ENCODE results near the gene ISG20. TPM values are rescaled to one million over a fixed set of nuclear protein-coding genes. Genes with fewer than 3 reads are reported as not detected.

Gene ISG20
- total and polyA plus RNA-seq, 2 donors = 75.1 to 272 TPM

DNA sequence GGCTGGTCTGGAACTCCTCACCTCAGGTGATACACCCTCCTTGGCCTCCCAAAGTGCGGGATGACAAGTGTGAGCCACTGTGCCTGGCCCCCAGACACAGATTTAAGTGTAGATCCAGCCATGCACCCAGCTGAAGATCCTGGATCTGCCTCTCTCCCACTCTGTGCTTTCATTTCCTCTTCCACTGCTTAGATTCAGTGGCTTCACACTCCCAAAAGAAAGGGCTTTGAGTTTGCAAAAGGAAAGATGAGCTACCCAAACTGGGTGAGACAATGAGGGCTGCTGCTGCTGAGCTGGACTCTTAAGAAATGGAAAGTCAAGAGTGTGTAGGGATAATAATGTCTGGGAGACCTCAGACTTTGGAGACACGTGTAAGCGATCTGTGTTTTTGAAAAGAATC, 45.5 kb downstream of the ISG20 start:
- peaks cover 0 to 4% of the 10 kb centered on the region in 2 donors for H3K27me3 ChIP-seq (ENCODE audit: control insufficient read depth in 2 of 2, insufficient read depth in 1 of 2, low read length in 1 of 2)
- DNase-seq (ENCODE audit: low read depth in 6 of 9, low spot score in 9 of 9) = no peak
- 64% methylated on average over 3 of the region's 3 CpGs for WGBS

DNA sequence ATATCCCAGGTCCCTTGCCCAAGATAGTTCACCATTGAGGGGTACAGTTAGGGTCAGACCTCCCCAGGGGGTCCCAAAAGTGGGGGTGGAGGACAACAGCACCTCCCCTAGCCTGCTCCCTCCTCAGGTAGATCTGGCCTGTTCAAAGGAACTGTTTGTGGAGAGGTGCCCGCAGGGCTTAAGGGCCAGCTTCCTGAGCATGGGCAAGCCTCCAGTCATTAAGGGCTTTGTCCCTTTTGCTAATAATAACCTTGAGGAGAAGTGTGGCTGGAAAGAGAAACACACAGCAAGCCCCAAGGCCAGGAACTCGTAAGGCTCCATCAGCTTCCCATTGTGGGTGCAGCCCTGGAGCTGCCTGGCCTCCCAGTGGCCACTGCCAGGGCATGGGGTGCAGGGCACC, 47.4 kb downstream of the ISG20 start:
- WGBS = 82% methylated on average over 2 of the region's 2 CpGs

More for the DNA sequence above, 45.5 kb downstream of the ISG20 start:
- Histone ChIP-seq H3K9me3 (ENCODE audit: control insufficient read depth in 2 of 2, insufficient read depth in 1 of 2, low read length in 1 of 2) (no peaks in the 10 kb centered on the region), H3K36me3 (ENCODE audit: control insufficient read depth in 2 of 2, insufficient read depth in 2 of 2, low read length in 1 of 2) (no peaks in the 10 kb centered on the region), H3K4me3 (ENCODE audit: low read length in 2 of 2) (no peak overlapping the region), H3K4me1 (ENCODE audit: control insufficient read depth in 2 of 2, insufficient read depth in 2 of 2, low read length in 2 of 2) (no peaks in the 10 kb centered on the region), H3K27ac (ENCODE audit: low read depth in 1 of 2, low read length in 1 of 2) (no peak overlapping the region)

DNA sequence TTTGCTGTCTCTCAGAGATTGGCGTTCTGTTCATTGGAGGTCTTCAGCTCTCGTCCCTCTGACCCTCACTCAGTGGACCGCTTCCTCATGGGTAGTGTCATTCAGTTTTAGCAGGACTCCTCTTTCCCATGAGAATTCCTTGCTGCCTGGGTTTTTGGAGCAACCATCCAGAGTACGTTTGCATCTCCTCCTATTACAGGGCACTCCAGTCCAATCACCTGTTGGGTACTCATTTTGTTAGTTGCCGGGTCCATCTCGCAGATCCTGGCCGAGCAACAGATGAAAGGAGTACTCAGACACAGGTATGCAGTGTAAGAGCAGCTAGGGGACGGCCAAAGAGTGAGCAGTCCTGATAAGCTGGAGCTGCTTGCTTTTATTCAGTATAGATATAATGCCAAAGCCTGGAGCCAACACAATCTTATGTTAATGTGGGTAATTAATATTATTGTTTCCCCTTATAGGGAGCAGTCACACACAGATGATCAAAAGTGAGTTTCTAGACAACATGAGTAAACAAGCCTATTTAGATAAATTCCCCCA, 49.6 kb downstream of the ISG20 start:
- Histone ChIP-seq H3K9me3 (ENCODE audit: control insufficient read depth in 2 of 2, insufficient read depth in 1 of 2, low read length in 1 of 2) (no peaks in the 10 kb centered on the region), H3K4me1 (ENCODE audit: control insufficient read depth in 2 of 2, insufficient read depth in 2 of 2, low read length in 2 of 2) (no peaks in the 10 kb centered on the region), H3K4me3 (ENCODE audit: low read length in 2 of 2) (no peak overlapping the region), H3K27me3 (ENCODE audit: control insufficient read depth in 2 of 2, insufficient read depth in 1 of 2, low read length in 1 of 2) (peaks cover 0 to 4% of the 10 kb centered on the region in 2 donors), H3K36me3 (ENCODE audit: control insufficient read depth in 2 of 2, insufficient read depth in 2 of 2, low read length in 1 of 2) (no peaks in the 10 kb centered on the region), H3K27ac (ENCODE audit: low read depth in 1 of 2, low read length in 1 of 2) (no peak overlapping the region)
- DNase-seq (ENCODE audit: low read depth in 6 of 9, low spot score in 9 of 9) = no peak
- WGBS = 93% methylated on average over 8 of the region's 8 CpGs

More for the DNA sequence above, 47.4 kb downstream of the ISG20 start:
- Histone ChIP-seq H3K4me3 (ENCODE audit: low read length in 2 of 2) (no peak overlapping the region), H3K4me1 (ENCODE audit: control insufficient read depth in 2 of 2, insufficient read depth in 2 of 2, low read length in 2 of 2) (no peaks in the 10 kb centered on the region), H3K9me3 (ENCODE audit: control insufficient read depth in 2 of 2, insufficient read depth in 1 of 2, low read length in 1 of 2) (no peaks in the 10 kb centered on the region), H3K27me3 (ENCODE audit: control insufficient read depth in 2 of 2, insufficient read depth in 1 of 2, low read length in 1 of 2) (peaks cover 0 to 4% of the 10 kb centered on the region in 2 donors), H3K36me3 (ENCODE audit: control insufficient read depth in 2 of 2, insufficient read depth in 2 of 2, low read length in 1 of 2) (no peaks in the 10 kb centered on the region), H3K27ac (ENCODE audit: low read depth in 1 of 2, low read length in 1 of 2) (no peak overlapping the region)
- DNase-seq (ENCODE audit: low read depth in 6 of 9, low spot score in 9 of 9) = no peak

DNA sequence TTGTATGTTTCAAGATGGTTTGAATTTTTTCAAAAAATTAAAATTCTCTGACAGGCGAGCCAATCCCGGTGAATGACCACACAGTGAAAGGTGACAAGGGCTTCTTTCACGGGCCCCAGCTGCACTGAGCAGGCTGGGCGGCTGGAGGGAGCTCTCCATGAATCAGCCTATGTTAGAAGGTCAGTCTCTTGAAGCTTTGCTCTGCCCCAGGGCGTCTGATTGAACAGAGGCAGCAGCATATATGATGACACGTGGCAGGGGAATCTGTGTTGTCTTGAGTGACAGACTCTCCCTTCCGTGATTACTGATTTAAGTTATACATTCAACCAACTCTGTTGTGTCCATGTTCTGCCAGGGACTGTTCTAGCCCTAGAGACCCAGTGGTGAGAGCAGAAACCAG, 51.5 kb downstream of the ISG20 start:
- WGBS = 94% methylated on average over 7 of the region's 7 CpGs
- no peak for DNase-seq (ENCODE audit: low read depth in 6 of 9, low spot score in 9 of 9)
- Histone ChIP-seq H3K36me3 (ENCODE audit: control insufficient read depth in 2 of 2, insufficient read depth in 2 of 2, low read length in 1 of 2) (no peaks in the 10 kb centered on the region), H3K4me3 (ENCODE audit: low read length in 2 of 2) (no peak overlapping the region), H3K9me3 (ENCODE audit: control insufficient read depth in 2 of 2, insufficient read depth in 1 of 2, low read length in 1 of 2) (no peaks in the 10 kb centered on the region), H3K4me1 (ENCODE audit: control insufficient read depth in 2 of 2, insufficient read depth in 2 of 2, low read length in 2 of 2) (no peaks in the 10 kb centered on the region), H3K27me3 (ENCODE audit: control insufficient read depth in 2 of 2, insufficient read depth in 1 of 2, low read length in 1 of 2) (peaks cover 0 to 2% of the 10 kb centered on the region in 2 donors), H3K27ac (ENCODE audit: low read depth in 1 of 2, low read length in 1 of 2) (no peak overlapping the region)

DNA sequence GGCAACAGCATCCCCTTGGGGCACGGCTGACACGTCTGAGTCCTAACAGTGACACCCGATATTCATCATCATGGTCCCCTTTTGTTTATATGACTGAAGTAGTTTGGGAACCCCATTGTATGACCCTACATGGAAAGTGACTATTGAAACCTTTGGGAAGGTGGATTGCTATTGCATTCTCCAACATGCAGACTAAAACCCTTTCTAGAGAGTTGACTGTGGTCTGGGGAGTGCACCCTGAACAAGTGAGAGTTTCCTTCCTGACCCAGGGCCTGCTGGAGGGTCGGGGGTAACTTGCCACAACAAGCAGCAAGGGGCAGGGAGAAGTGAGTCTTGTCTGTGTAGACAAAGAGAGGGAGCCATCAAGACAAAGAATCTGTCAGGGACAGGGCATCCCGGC, 54.4 kb downstream of the ISG20 start:
- 76% methylated on average over 5 of the region's 5 CpGs for WGBS
- H3K27ac ChIP-seq (ENCODE audit: low read depth in 1 of 2, low read length in 1 of 2) = no peak overlapping the region

DNA sequence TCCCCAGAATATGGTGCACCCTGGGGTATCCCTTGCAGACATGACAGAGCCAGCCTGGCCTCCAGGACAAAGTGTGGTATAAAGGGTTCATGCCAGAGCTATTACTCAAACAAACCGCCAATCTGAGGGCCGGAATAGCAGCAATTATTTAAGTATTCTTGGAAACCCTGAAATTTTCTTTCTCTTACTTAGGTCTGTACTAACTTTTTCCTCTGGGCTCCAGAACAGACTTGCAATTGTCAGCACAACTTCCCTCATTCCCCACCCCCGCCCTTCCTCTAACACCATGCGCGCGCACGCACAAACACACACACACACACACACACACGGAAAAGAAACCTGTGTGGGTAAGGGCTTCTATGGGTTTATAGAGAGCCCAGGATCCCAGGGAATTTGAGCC, 56.3 kb downstream of the ISG20 start:
- Histone ChIP-seq H3K4me3 (ENCODE audit: low read length in 2 of 2) (no peak overlapping the region), H3K27me3 (ENCODE audit: control insufficient read depth in 2 of 2, insufficient read depth in 1 of 2, low read length in 1 of 2) (peaks cover 0 to 6% of the 10 kb centered on the region in 2 donors), H3K27ac (ENCODE audit: low read depth in 1 of 2, low read length in 1 of 2) (no peak overlapping the region), H3K9me3 (ENCODE audit: control insufficient read depth in 2 of 2, insufficient read depth in 1 of 2, low read length in 1 of 2) (no peaks in the 10 kb centered on the region), H3K4me1 (ENCODE audit: control insufficient read depth in 2 of 2, insufficient read depth in 2 of 2, low read length in 2 of 2) (no peaks in the 10 kb centered on the region), H3K36me3 (ENCODE audit: control insufficient read depth in 2 of 2, insufficient read depth in 2 of 2, low read length in 1 of 2) (no peaks in the 10 kb centered on the region)
- 92% methylated on average over 8 of the region's 8 CpGs for WGBS
- DNase-seq (ENCODE audit: low read depth in 6 of 9, low spot score in 9 of 9) = no peak

More for the DNA sequence above, 54.4 kb downstream of the ISG20 start:
- Histone ChIP-seq H3K9me3 (ENCODE audit: control insufficient read depth in 2 of 2, insufficient read depth in 1 of 2, low read length in 1 of 2) (no peaks in the 10 kb centered on the region), H3K27me3 (ENCODE audit: control insufficient read depth in 2 of 2, insufficient read depth in 1 of 2, low read length in 1 of 2) (no peaks in the 10 kb centered on the region), H3K36me3 (ENCODE audit: control insufficient read depth in 2 of 2, insufficient read depth in 2 of 2, low read length in 1 of 2) (no peaks in the 10 kb centered on the region), H3K4me1 (ENCODE audit: control insufficient read depth in 2 of 2, insufficient read depth in 2 of 2, low read length in 2 of 2) (no peaks in the 10 kb centered on the region), H3K4me3 (ENCODE audit: low read length in 2 of 2) (no peak overlapping the region)
- no peak for DNase-seq (ENCODE audit: low read depth in 6 of 9, low spot score in 9 of 9)

DNA sequence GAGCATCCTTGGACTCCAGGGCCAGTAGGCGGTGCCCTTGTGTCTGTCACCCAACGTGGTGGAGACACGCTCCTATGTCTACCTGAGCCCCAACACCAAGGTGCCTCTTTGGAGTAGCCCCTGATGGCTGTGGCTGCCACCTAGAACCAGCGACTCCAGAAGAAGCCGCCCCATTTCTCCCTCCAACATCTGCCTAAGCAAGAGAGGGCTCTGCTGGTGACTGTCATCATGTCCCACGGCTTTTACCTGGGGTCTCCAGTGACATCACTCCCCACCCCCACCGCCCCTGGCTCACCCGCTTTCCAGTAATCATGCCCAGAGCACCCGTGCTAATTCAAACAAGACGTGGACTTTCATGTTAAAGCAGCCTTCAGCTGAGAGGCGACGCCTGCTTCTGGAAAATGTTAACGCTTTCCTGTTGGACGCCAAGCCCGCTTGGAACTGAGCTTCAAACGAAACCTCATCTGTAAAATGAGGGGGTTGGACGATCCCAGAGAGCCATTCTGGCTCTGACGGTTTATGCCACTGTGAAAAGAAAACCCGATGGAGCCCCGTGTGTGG, 57.0 kb downstream of the ISG20 start:
- no peak overlapping the region for H3K27ac ChIP-seq (ENCODE audit: low read depth in 1 of 2, low read length in 1 of 2)
- WGBS = 90% methylated on average over 20 of the region's 20 CpGs
- H3K9me3 ChIP-seq (ENCODE audit: control insufficient read depth in 2 of 2, insufficient read depth in 1 of 2, low read length in 1 of 2) = no peaks in the 10 kb centered on the region
- no peak for DNase-seq (ENCODE audit: low read depth in 6 of 9, low spot score in 9 of 9)
- H3K4me3 ChIP-seq (ENCODE audit: low read length in 2 of 2) = no peak overlapping the region
- peaks cover 0 to 7% of the 10 kb centered on the region in 2 donors for H3K27me3 ChIP-seq (ENCODE audit: control insufficient read depth in 2 of 2, insufficient read depth in 1 of 2, low read length in 1 of 2)
- H3K36me3 ChIP-seq (ENCODE audit: control insufficient read depth in 2 of 2, insufficient read depth in 2 of 2, low read length in 1 of 2) = no peaks in the 10 kb centered on the region
- H3K4me1 ChIP-seq (ENCODE audit: control insufficient read depth in 2 of 2, insufficient read depth in 2 of 2, low read length in 2 of 2) = no peaks in the 10 kb centered on the region

DNA sequence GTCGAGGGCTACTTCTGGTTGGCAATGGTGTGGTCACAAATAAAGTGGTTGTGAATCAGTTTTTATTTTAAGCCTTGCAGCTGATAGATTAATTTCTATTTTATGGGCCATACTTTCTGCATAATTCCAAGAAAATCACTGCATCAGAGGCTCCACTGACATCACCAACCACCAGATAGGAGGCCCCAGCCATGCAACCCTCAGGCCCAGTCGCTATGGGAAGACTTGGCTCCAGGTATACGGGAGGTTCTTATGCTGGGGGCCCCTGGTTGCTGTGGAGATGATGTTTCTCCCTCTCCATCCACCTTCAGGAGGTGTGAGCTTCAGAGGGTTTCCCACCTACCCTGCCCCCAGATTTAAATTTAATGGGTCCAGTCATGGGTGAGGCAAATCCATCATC, 57.4 kb downstream of the ISG20 start:
- Histone ChIP-seq H3K9me3 (ENCODE audit: control insufficient read depth in 2 of 2, insufficient read depth in 1 of 2, low read length in 1 of 2) (no peaks in the 10 kb centered on the region), H3K36me3 (ENCODE audit: control insufficient read depth in 2 of 2, insufficient read depth in 2 of 2, low read length in 1 of 2) (no peaks in the 10 kb centered on the region), H3K27me3 (ENCODE audit: control insufficient read depth in 2 of 2, insufficient read depth in 1 of 2, low read length in 1 of 2) (peaks cover 0 to 10% of the 10 kb centered on the region in 2 donors), H3K27ac (ENCODE audit: low read depth in 1 of 2, low read length in 1 of 2) (no peak overlapping the region), H3K4me1 (ENCODE audit: control insufficient read depth in 2 of 2, insufficient read depth in 2 of 2, low read length in 2 of 2) (no peaks in the 10 kb centered on the region), H3K4me3 (ENCODE audit: low read length in 2 of 2) (no peak overlapping the region)
- WGBS = 91% methylated on average over 3 of the region's 3 CpGs
- no peak for DNase-seq (ENCODE audit: low read depth in 6 of 9, low spot score in 9 of 9)

DNA sequence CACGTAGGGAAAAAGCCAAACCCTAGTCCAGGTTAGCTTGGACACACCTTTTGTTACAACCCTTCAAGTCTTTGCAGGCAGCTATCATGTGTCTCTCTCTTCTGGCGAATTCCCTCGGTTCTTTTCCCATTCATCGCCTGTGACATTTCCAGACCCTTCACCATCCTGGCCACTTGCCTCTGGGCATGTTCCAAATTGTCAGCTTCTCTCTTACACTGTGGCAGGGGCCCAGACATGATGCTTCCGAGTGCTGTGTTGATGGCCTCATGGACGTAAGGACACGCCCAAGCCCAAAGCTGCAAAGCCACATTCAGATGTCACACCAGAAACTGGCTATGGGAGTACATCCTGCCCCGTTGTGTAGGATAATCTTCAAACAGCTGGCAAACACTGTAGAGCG, 58.5 kb downstream of the ISG20 start:
- no peaks in the 10 kb centered on the region for H3K9me3 ChIP-seq (ENCODE audit: control insufficient read depth in 2 of 2, insufficient read depth in 1 of 2, low read length in 1 of 2)
- DNase-seq (ENCODE audit: low read depth in 6 of 9, low spot score in 9 of 9) = peak in 1 of 9 donors; percentile 13
- H3K27me3 ChIP-seq (ENCODE audit: control insufficient read depth in 2 of 2, insufficient read depth in 1 of 2, low read length in 1 of 2) = peaks cover 0 to 10% of the 10 kb centered on the region in 2 donors
- H3K4me3 ChIP-seq (ENCODE audit: low read length in 2 of 2) = no peak overlapping the region
- no peaks in the 10 kb centered on the region for H3K4me1 ChIP-seq (ENCODE audit: control insufficient read depth in 2 of 2, insufficient read depth in 2 of 2, low read length in 2 of 2)
- H3K36me3 ChIP-seq (ENCODE audit: control insufficient read depth in 2 of 2, insufficient read depth in 2 of 2, low read length in 1 of 2) = no peaks in the 10 kb centered on the region
- H3K27ac ChIP-seq (ENCODE audit: low read depth in 1 of 2, low read length in 1 of 2) = no peak overlapping the region
- WGBS = 85% methylated on average over 9 of the region's 9 CpGs

Data from thymus (tissue), 11 donors.